GM23338 (cell line): ENCODE results near the gene FAT1. TPM values are rescaled to one million over a fixed set of nuclear protein-coding genes. Genes with fewer than 3 reads are reported as not detected.

Experiments used
- ETS1 ChIP-seq: IDR thresholded peaks from 2 replicates; pipeline ENCODE4 v1.6.1; 2016; ENCODE audit warnings: antibody characterized with exemption
- EZH2 ChIP-seq: fragments of 200-600 bp; sonication (generic); IDR thresholded peaks from one replicate; pipeline ENCODE4 v1.8.0; 2017; ENCODE audit warnings: antibody characterized with exemption, mild to moderate bottlenecking, low read depth; ENCODE audit not compliant: unreplicated experiment
- JUNB ChIP-seq: IDR thresholded peaks from one replicate; pipeline ENCODE4 v1.6.1; 2016; ENCODE audit warnings: antibody characterized with exemption; ENCODE audit not compliant: unreplicated experiment
- POLR2AphosphoS5 ChIP-seq: IDR thresholded peaks from 2 replicates; pipeline ENCODE4 v1.6.1; 2016; ENCODE audit warnings: antibody characterized with exemption, low read depth
- REST ChIP-seq: IDR thresholded peaks from one replicate; pipeline ENCODE4 v1.6.1; 2018; ENCODE audit warnings: antibody characterized with exemption; ENCODE audit not compliant: unreplicated experiment
- ZNF462 ChIP-seq: fragments of 250-450 bp; sonication (Bioruptor Pico); IDR thresholded peaks from 2 replicates; pipeline ENCODE4 v1.5.0; 2020; ENCODE audit warnings: mild to moderate bottlenecking, moderate library complexity
- polyA plus RNA-seq: library from polyadenylated mRNA; unstranded; fragments of >200 nt; fragmentation: Nextera tagmentation; extraction: Ambion mirVana; gene quantifications from 2 replicates; pipeline ENCODE4 v1.2.1, GENCODE V29; 2016
- total RNA-seq: library from RNA; depleted of rRNA; stranded (reverse); fragments of >200 nt; shearing (Covaris generic); gene quantifications from 2 replicates; pipeline ENCODE4 v1.2.3, GENCODE V29; 2014

The FAT1 gene
- total and polyA plus RNA-seq, 2 experiments from 2014 or later = 37.6 to 137 TPM

GRCh38 chr4:186596346-186596745, 127.3 kb downstream of the FAT1 start (continued):
- no peak for TF ChIP-seq ZNF462 (CRISPR knock-in tag)
- no peak for TF ChIP-seq ETS1
- no peak for TF ChIP-seq REST
- TF ChIP-seq EZH2 = no peak
- no peak for TF ChIP-seq POLR2AphosphoS5
- TF ChIP-seq JUNB = no peak
